Liver (tissue), 9 donors: Measurements from ENCODE around the gene TUBA1A. TPM values are rescaled to one million over a fixed set of nuclear protein-coding genes. Genes with fewer than 3 reads are reported as not detected.
A peak's percentile ranks its signal among the peaks of the same experiment; 100 is the strongest.

Experiments
- DNase-seq: peaks from one replicate; pipeline ENCODE4 v3.0.0-alpha.2; 2017; ENCODE audit warnings: low spot score
- H3K27ac ChIP-seq, 2 donors: one replicate each; pipeline ENCODE4 v1.7.0; 2013; ENCODE audit warnings: inconsistent platforms in 2 of 2, low read length in 2 of 2, control low read depth in 1 of 2, low read depth in 1 of 2, mild to moderate bottlenecking in 1 of 2
- H3K27me3 ChIP-seq, 4 donors: one replicate each; pipeline versions ENCODE4 v1.6.1 to v1.7.0; 2013; ENCODE audit warnings: low read length in 3 of 4, inconsistent platforms in 1 of 4, mild to moderate bottlenecking in 1 of 4, moderate library complexity in 1 of 4; ENCODE audit not compliant: control insufficient read depth in 4 of 4, insufficient read depth in 4 of 4
- H3K36me3 ChIP-seq, 4 donors: one replicate each; pipeline versions ENCODE4 v1.6.1 to v1.7.0; 2013; ENCODE audit warnings: low read length in 3 of 4, mild to moderate bottlenecking in 3 of 4, low read depth in 1 of 4, moderate library complexity in 1 of 4; ENCODE audit not compliant: control insufficient read depth in 4 of 4, insufficient read depth in 3 of 4
- H3K4me1 ChIP-seq, 4 donors: one replicate each; pipeline versions ENCODE4 v1.6.1 to v1.7.0; 2013; ENCODE audit warnings: low read length in 3 of 4, mild to moderate bottlenecking in 3 of 4, moderate library complexity in 1 of 4; ENCODE audit not compliant: control insufficient read depth in 4 of 4, insufficient read depth in 4 of 4
- H3K4me3 ChIP-seq, 3 donors: one replicate each; pipeline versions ENCODE4 v1.6.1 to v1.7.0; 2013; ENCODE audit warnings: low read length in 3 of 3, control low read depth in 1 of 3, low read depth in 1 of 3, mild to moderate bottlenecking in 1 of 3
- H3K9ac ChIP-seq, 2 donors: one replicate each; pipeline ENCODE4 v1.7.0; 2013; ENCODE audit warnings: low read length in 2 of 2, mild to moderate bottlenecking in 2 of 2, moderate library complexity in 2 of 2, control low read depth in 1 of 2, low read depth in 1 of 2
- H3K9me3 ChIP-seq, 4 donors: one replicate each; pipeline versions ENCODE4 v1.6.1 to v1.7.0; 2013; ENCODE audit warnings: low read length in 3 of 4; ENCODE audit not compliant: control insufficient read depth in 4 of 4
- EGR1 ChIP-seq, 2 donors: IDR thresholded peaks; 2 replicates each; pipeline ENCODE4 v1.6.1; 2016 to 2018; ENCODE audit warnings: antibody characterized with exemption in 2 of 2, low read depth in 2 of 2
- FOXA1 ChIP-seq: IDR thresholded peaks from 2 replicates; pipeline ENCODE4 v1.6.1; 2016; ENCODE audit warnings: antibody characterized with exemption
- FOXA2 ChIP-seq: IDR thresholded peaks from 2 replicates; pipeline ENCODE4 v1.6.1; 2016; ENCODE audit warnings: antibody characterized with exemption
- GABPA ChIP-seq, 2 donors: IDR thresholded peaks in 1 of 2; conservative IDR thresholded peaks in 1 of 2; 2 replicates each; pipeline ENCODE4 v1.6.1; 2016; ENCODE audit warnings: antibody characterized with exemption in 2 of 2, mild to moderate bottlenecking in 1 of 2, moderate library complexity in 1 of 2
- HNF4A ChIP-seq, 2 donors: conservative IDR thresholded peaks; 2 replicates each; pipeline ENCODE4 v1.6.1; 2016; ENCODE audit warnings: antibody characterized with exemption in 2 of 2, mild to moderate bottlenecking in 2 of 2
- HNF4G ChIP-seq: IDR thresholded peaks from 2 replicates; pipeline ENCODE4 v1.6.1; 2016; ENCODE audit warnings: antibody characterized with exemption
- JUND ChIP-seq, 2 donors: IDR thresholded peaks; 2 replicates each; pipeline ENCODE4 v1.6.1; 2016; ENCODE audit warnings: antibody characterized with exemption in 2 of 2
- NR2F2 ChIP-seq: IDR thresholded peaks from 2 replicates; pipeline ENCODE4 v1.6.1; 2016; ENCODE audit warnings: antibody characterized with exemption
- RAD21 ChIP-seq, 2 donors: IDR thresholded peaks; 2 replicates each; pipeline ENCODE4 v1.6.1; 2016; ENCODE audit warnings: antibody characterized with exemption in 2 of 2, mild to moderate bottlenecking in 2 of 2
- RXRA ChIP-seq, 2 donors: IDR thresholded peaks; 2 replicates each; pipeline ENCODE4 v1.6.1; 2017 to 2018; ENCODE audit warnings: antibody characterized with exemption in 2 of 2, mild to moderate bottlenecking in 1 of 2
- SP1 ChIP-seq: IDR thresholded peaks from 2 replicates; pipeline ENCODE4 v1.6.1; 2018; ENCODE audit warnings: antibody characterized with exemption, mild to moderate bottlenecking
- TAF1 ChIP-seq: conservative IDR thresholded peaks from 2 replicates; pipeline ENCODE4 v1.6.1; 2016; ENCODE audit warnings: antibody characterized with exemption, mild to moderate bottlenecking
- WGBS: extraction: QIAGEN DNeasy Blood & Tissue Kit; methylation state at CpG from one replicate; pipeline ENCODE4 v1.1.7; 2013; 5-methylcytosine and 5-hydroxymethylcytosine counted together
- polyA plus RNA-seq, 2 donors: library from polyadenylated mRNA; stranded (reverse) in 1 of 2; unstranded in 1 of 2; fragments of 200-250 nt in 1 of 2; fragments of >200 nt in 1 of 2; fragmentation: Nextera tagmentation in 1 of 2; extraction: Ambion mirVana in 1 of 2; gene quantifications; one replicate each; pipeline versions ENCODE4 v1.2.1 to v1.2.3, GENCODE V29; 2013 to 2015
- total RNA-seq, 2 donors: library from RNA; depleted of rRNA; stranded (reverse); fragments of >200 nt; gene quantifications; one replicate each; pipeline ENCODE4 v1.2.3, GENCODE V29; 2014
- TF ChIP-seq, protein P1 (sequence below): fragments of 150-350 bp; IDR thresholded peaks from 2 replicates; pipeline ENCODE4 v1.5.1; 2017; ENCODE audit warnings: improper control_type of control experiment, low read depth, low read length; ENCODE audit not compliant: missing input control
- TF ChIP-seq, protein P2 (sequence below): IDR thresholded peaks from 2 replicates; pipeline ENCODE4 v1.6.1; 2016; ENCODE audit warnings: antibody characterized with exemption
- TF ChIP-seq, protein P3 (sequence below): IDR thresholded peaks from 2 replicates; pipeline ENCODE4 v1.6.1; 2016; ENCODE audit warnings: antibody characterized with exemption, mild to moderate bottlenecking
- TF ChIP-seq, protein P4 (sequence below): IDR thresholded peaks from 2 replicates; pipeline ENCODE4 v1.6.1; 2016; ENCODE audit warnings: antibody characterized with exemption
- TF ChIP-seq, protein P5 (sequence below): IDR thresholded peaks from 2 replicates; pipeline ENCODE4 v1.6.1; 2016; ENCODE audit warnings: antibody characterized with exemption
- donor health status: healthy.
- donor health status: healthy.
- donor health status: healthy.
- donor health status: healthy.
- donor health status: healthy.

Gene TUBA1A
- total and polyA plus RNA-seq, 4 donors = 4.2 to 28.0 (median 16.2) TPM

DNA sequence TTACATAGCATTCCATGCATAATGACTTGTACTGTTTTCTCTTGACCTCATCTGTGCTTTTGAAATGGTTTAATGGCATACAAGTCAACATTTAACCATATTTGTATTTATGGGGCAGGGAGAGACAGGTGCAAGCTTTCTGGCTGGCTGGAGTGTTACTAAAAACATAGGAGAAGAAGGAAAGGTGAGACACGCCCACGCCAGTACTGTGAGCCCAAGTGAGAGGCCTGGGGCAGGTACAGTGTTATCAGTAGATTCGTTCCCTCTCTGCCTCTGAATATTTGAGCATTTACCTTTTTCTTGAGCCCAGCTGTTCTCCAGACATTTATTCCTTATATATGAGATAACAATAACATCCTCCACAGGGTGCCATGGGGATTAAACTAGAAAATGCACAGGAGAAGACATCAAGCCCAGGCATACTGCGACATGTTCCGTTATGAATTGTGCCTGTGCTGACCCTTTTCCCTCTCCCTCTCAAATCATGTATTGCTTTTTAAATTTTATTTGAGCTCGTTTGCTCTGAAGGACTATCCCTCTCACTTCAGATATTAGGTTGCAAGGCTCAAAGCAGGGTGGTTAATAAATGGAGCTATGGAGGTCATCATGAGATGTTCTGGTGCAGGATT is 41.4 kb upstream of the TUBA1A start:
- Histone ChIP-seq H3K4me1 (no peaks in the 10 kb centered on the region), H3K27ac (peak overlapping the region in 1 of 2 donors; percentile 21)
- WGBS = 81% methylated on average over 6 of the region's 6 CpGs

DNA sequence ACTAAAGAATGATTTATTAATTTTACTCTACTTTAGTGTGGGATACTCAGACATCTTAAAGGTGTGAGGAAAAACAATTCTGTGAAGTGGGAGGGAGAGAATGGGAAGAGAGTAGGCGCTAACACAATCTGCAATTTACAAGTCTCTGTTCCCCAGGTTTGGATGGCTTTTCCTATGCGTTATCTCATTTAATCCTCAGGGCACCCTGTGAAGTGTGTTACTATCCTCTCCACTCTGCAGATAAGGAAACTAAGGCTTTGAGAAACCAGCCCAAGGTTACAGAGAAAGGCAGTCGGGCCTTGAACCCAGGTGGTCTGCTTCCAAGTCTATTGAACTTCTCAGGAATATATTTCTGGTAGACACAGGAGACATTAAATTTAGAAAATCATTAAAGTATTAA is 39.8 kb upstream of the TUBA1A start:
- no peak overlapping the region for H3K27ac ChIP-seq
- no peak for DNase-seq
- no peaks in the 10 kb centered on the region for H3K27me3 ChIP-seq
- TF ChIP-seq, protein P1, sequence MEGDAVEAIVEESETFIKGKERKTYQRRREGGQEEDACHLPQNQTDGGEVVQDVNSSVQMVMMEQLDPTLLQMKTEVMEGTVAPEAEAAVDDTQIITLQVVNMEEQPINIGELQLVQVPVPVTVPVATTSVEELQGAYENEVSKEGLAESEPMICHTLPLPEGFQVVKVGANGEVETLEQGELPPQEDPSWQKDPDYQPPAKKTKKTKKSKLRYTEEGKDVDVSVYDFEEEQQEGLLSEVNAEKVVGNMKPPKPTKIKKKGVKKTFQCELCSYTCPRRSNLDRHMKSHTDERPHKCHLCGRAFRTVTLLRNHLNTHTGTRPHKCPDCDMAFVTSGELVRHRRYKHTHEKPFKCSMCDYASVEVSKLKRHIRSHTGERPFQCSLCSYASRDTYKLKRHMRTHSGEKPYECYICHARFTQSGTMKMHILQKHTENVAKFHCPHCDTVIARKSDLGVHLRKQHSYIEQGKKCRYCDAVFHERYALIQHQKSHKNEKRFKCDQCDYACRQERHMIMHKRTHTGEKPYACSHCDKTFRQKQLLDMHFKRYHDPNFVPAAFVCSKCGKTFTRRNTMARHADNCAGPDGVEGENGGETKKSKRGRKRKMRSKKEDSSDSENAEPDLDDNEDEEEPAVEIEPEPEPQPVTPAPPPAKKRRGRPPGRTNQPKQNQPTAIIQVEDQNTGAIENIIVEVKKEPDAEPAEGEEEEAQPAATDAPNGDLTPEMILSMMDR = no peak
- TF ChIP-seq HNF4G = no peak
- H3K4me3 ChIP-seq = no peak overlapping the region
- H3K36me3 ChIP-seq = no peaks in the 10 kb centered on the region
- H3K4me1 ChIP-seq = no peaks in the 10 kb centered on the region
- no peak overlapping the region for H3K9ac ChIP-seq
- H3K9me3 ChIP-seq = no peaks in the 10 kb centered on the region
- 82% methylated on average over 3 of the region's 3 CpGs for WGBS

More for the DNA sequence above, 41.4 kb upstream of the TUBA1A start:
- TF ChIP-seq GABPA (IDR thresholded peaks at IDR 0.05 in 1 of 2, conservative IDR thresholded peaks at IDR 0.05 in 1 of 2) (no peak), RAD21 (IDR thresholded peaks at IDR 0.05) (no peak), HNF4A (conservative IDR thresholded peaks at IDR 0.05) (no peak), NR2F2 (no peak), SP1 (no peak), HNF4G (no peak), TAF1 (no peak), FOXA2 (no peak), EGR1 (IDR thresholded peaks at IDR 0.05; ENCODE audit: low read depth in 2 of 2) (no peak), FOXA1 (no peak), JUND (IDR thresholded peaks at IDR 0.05) (no peak), RXRA (IDR thresholded peaks at IDR 0.05) (no peak)
- TF ChIP-seq, protein P2, sequence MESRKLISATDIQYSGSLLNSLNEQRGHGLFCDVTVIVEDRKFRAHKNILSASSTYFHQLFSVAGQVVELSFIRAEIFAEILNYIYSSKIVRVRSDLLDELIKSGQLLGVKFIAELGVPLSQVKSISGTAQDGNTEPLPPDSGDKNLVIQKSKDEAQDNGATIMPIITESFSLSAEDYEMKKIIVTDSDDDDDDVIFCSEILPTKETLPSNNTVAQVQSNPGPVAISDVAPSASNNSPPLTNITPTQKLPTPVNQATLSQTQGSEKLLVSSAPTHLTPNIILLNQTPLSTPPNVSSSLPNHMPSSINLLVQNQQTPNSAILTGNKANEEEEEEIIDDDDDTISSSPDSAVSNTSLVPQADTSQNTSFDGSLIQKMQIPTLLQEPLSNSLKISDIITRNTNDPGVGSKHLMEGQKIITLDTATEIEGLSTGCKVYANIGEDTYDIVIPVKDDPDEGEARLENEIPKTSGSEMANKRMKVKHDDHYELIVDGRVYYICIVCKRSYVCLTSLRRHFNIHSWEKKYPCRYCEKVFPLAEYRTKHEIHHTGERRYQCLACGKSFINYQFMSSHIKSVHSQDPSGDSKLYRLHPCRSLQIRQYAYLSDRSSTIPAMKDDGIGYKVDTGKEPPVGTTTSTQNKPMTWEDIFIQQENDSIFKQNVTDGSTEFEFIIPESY = no peak
- TF ChIP-seq, protein P3, sequence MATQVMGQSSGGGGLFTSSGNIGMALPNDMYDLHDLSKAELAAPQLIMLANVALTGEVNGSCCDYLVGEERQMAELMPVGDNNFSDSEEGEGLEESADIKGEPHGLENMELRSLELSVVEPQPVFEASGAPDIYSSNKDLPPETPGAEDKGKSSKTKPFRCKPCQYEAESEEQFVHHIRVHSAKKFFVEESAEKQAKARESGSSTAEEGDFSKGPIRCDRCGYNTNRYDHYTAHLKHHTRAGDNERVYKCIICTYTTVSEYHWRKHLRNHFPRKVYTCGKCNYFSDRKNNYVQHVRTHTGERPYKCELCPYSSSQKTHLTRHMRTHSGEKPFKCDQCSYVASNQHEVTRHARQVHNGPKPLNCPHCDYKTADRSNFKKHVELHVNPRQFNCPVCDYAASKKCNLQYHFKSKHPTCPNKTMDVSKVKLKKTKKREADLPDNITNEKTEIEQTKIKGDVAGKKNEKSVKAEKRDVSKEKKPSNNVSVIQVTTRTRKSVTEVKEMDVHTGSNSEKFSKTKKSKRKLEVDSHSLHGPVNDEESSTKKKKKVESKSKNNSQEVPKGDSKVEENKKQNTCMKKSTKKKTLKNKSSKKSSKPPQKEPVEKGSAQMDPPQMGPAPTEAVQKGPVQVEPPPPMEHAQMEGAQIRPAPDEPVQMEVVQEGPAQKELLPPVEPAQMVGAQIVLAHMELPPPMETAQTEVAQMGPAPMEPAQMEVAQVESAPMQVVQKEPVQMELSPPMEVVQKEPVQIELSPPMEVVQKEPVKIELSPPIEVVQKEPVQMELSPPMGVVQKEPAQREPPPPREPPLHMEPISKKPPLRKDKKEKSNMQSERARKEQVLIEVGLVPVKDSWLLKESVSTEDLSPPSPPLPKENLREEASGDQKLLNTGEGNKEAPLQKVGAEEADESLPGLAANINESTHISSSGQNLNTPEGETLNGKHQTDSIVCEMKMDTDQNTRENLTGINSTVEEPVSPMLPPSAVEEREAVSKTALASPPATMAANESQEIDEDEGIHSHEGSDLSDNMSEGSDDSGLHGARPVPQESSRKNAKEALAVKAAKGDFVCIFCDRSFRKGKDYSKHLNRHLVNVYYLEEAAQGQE = no peak
- TF ChIP-seq, protein P4, sequence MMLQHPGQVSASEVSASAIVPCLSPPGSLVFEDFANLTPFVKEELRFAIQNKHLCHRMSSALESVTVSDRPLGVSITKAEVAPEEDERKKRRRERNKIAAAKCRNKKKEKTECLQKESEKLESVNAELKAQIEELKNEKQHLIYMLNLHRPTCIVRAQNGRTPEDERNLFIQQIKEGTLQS = no peak
- TF ChIP-seq, protein P5, sequence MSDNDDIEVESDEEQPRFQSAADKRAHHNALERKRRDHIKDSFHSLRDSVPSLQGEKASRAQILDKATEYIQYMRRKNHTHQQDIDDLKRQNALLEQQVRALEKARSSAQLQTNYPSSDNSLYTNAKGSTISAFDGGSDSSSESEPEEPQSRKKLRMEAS = no peak
- no peaks in the 10 kb centered on the region for H3K9me3 ChIP-seq
- H3K36me3 ChIP-seq = no peaks in the 10 kb centered on the region
- no peaks in the 10 kb centered on the region for H3K27me3 ChIP-seq
- DNase-seq = no peak
- peak overlapping the region in 1 of 2 donors; percentile 12 for H3K9ac ChIP-seq
- H3K4me3 ChIP-seq = no peak overlapping the region
